KMS-11 (cell line): ENCODE data around the gene UCK2.

ENCODE experiments used
- H2AFZ ChIP-seq: fragments of 200-600 bp; sonication (generic); 2 replicates; pipeline ENCODE4 v1.6.1; 2016; ENCODE audit warnings: antibody characterized with exemption, mixed run types, low read depth
- H3K27ac ChIP-seq: fragments of 200-600 bp; sonication (generic); 2 replicates; pipeline ENCODE4 v1.6.1; 2016; ENCODE audit warnings: mild to moderate bottlenecking, mixed run types
- H3K27me3 ChIP-seq: fragments of 200-600 bp; sonication (generic); 2 replicates; pipeline ENCODE4 v1.6.1; 2017; ENCODE audit warnings: mild to moderate bottlenecking, low read depth, mixed run types, moderate library complexity; ENCODE audit not compliant: insufficient read depth
- H3K36me3 ChIP-seq: fragments of 200-600 bp; sonication (generic); 2 replicates; pipeline ENCODE4 v1.6.1; 2017; ENCODE audit warnings: mild to moderate bottlenecking, mixed run types; ENCODE audit not compliant: insufficient read depth
- H3K4me1 ChIP-seq: fragments of 200-600 bp; sonication (generic); 2 replicates; pipeline ENCODE4 v1.6.1; 2016; ENCODE audit warnings: mild to moderate bottlenecking, low read depth, mixed run types; ENCODE audit not compliant: poor library complexity, severe bottlenecking
- H3K4me2 ChIP-seq: fragments of 200-600 bp; sonication (generic); 2 replicates; pipeline ENCODE4 v1.7.0; 2016; ENCODE audit warnings: mild to moderate bottlenecking, mixed run types
- H3K4me3 ChIP-seq: fragments of 200-600 bp; sonication (generic); IDR thresholded peaks from 2 replicates; pipeline ENCODE4 v1.6.1; 2017; ENCODE audit warnings: low read depth, low read length, mixed read lengths; ENCODE audit not compliant: insufficient read depth
- H3K79me2 ChIP-seq: fragments of 200-600 bp; sonication (generic); 2 replicates; pipeline ENCODE4 v1.6.1; 2016; ENCODE audit warnings: low read depth, mixed run types; ENCODE audit not compliant: insufficient read depth
- H3K9ac ChIP-seq: fragments of 200-600 bp; sonication (generic); 2 replicates; pipeline ENCODE4 v1.6.1; 2016; ENCODE audit warnings: mild to moderate bottlenecking, mixed run types
- H4K20me1 ChIP-seq: fragments of 200-600 bp; sonication (generic); 2 replicates; pipeline ENCODE4 v1.6.1; 2016; ENCODE audit warnings: mild to moderate bottlenecking, mixed run types; ENCODE audit not compliant: insufficient read depth
- CTCF ChIP-seq: fragments of 200-600 bp; sonication (generic); conservative IDR thresholded peaks from 2 replicates; pipeline ENCODE4 v1.6.1; 2017; ENCODE audit warnings: low read depth, mild to moderate bottlenecking, antibody characterized with exemption, low read length, moderate library complexity, mixed read lengths

UCK2 gene

GRCh38 chr1:165958306-165958705 lies 130.9 kb downstream of the UCK2 start:
- TF ChIP-seq CTCF = no peak
- Histone ChIP-seq H3K4me3 (no peak overlapping the region), H3K4me2 (no peak overlapping the region), H2AFZ (no peak overlapping the region), H3K9ac (no peak overlapping the region), H3K79me2 (no peaks in the 10 kb centered on the region), H3K27me3 (no peaks in the 10 kb centered on the region), H3K27ac (no peak overlapping the region), H3K36me3 (no peaks in the 10 kb centered on the region), H4K20me1 (no peaks in the 10 kb centered on the region), H3K4me1 (no peaks in the 10 kb centered on the region)

- TF ChIP-seq CTCF = no peak
- no peaks in the 10 kb centered on the region for H3K4me1 ChIP-seq
- H3K9ac ChIP-seq = no peak overlapping the region
- no peaks in the 10 kb centered on the region for H4K20me1 ChIP-seq
- H3K27ac ChIP-seq = no peak overlapping the region
- no peaks in the 10 kb centered on the region for H3K79me2 ChIP-seq
- H2AFZ ChIP-seq = no peak overlapping the region
- no peaks in the 10 kb centered on the region for H3K27me3 ChIP-seq
- H3K4me2 ChIP-seq = no peak overlapping the region
- H3K36me3 ChIP-seq = no peaks in the 10 kb centered on the region
- H3K4me3 ChIP-seq = no peak overlapping the region
Measured at GRCh38 chr1:165960136-165960535, 132.7 kb downstream of the UCK2 start.

GRCh38 chr1:165960881-165961280 lies 133.5 kb downstream of the UCK2 start:
- Histone ChIP-seq H3K9ac (no peak overlapping the region), H4K20me1 (no peaks in the 10 kb centered on the region), H3K4me1 (no peaks in the 10 kb centered on the region), H3K4me2 (no peak overlapping the region), H3K4me3 (no peak overlapping the region), H2AFZ (no peak overlapping the region), H3K27ac (no peak overlapping the region), H3K27me3 (no peaks in the 10 kb centered on the region), H3K79me2 (no peaks in the 10 kb centered on the region), H3K36me3 (no peaks in the 10 kb centered on the region)
- TF ChIP-seq CTCF = no peak
